Measurements from ENCODE around the gene FRY.

FRY gene

GRCh38 chr13:32126278-32126677 is 94.7 kb downstream of the FRY start:
- no peaks in the 10 kb centered on the region for H3K9me3 ChIP-seq (ENCODE audit: control insufficient read depth in 2 of 2, low read length in 2 of 2)
- no peak overlapping the region for H3K27ac ChIP-seq (ENCODE audit: low read length)
- no peaks in the 10 kb centered on the region for H3K27me3 ChIP-seq (ENCODE audit: control insufficient read depth in 1 of 2, insufficient read depth in 2 of 2, low read length in 2 of 2)
- no peak overlapping the region for H3K9ac ChIP-seq (ENCODE audit: low read length in 2 of 2)
- H3K4me3 ChIP-seq (ENCODE audit: low read length in 2 of 2): no peak overlapping the region
- no peaks in the 10 kb centered on the region for H3K36me3 ChIP-seq (ENCODE audit: control insufficient read depth in 2 of 2, insufficient read depth in 2 of 2, low read length in 2 of 2)
- H3K4me1 ChIP-seq (ENCODE audit: control insufficient read depth, insufficient read depth, low read length): no peaks in the 10 kb centered on the region

DNA sequence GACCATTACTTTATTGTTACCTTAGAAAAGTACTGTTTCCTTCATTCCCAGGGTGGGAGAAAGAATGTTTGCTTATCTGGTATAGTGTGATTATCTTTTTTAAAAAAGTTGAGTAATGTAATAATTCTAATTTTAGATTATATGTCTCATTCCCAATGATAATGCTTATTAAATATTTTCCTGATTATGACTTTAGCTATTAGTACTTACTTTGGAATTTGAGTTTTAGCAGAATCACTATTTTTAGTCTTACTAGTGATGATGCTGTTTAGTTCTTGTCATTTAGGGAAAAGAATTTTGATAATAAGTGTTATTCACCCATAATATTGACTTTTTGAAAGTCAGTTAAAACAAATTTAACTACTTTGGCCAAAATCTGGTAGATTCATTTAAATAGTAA is 95.2 kb downstream of the FRY start:
- Histone ChIP-seq H3K27me3 (ENCODE audit: control insufficient read depth in 1 of 2, insufficient read depth in 2 of 2, low read length in 2 of 2) (no peaks in the 10 kb centered on the region), H3K9me3 (ENCODE audit: control insufficient read depth in 2 of 2, low read length in 2 of 2) (no peaks in the 10 kb centered on the region), H3K9ac (ENCODE audit: low read length in 2 of 2) (no peak overlapping the region), H3K27ac (ENCODE audit: low read length) (no peak overlapping the region), H3K36me3 (ENCODE audit: control insufficient read depth in 2 of 2, insufficient read depth in 2 of 2, low read length in 2 of 2) (no peaks in the 10 kb centered on the region), H3K4me3 (ENCODE audit: low read length in 2 of 2) (no peak overlapping the region), H3K4me1 (ENCODE audit: control insufficient read depth, insufficient read depth, low read length) (no peaks in the 10 kb centered on the region)

DNA sequence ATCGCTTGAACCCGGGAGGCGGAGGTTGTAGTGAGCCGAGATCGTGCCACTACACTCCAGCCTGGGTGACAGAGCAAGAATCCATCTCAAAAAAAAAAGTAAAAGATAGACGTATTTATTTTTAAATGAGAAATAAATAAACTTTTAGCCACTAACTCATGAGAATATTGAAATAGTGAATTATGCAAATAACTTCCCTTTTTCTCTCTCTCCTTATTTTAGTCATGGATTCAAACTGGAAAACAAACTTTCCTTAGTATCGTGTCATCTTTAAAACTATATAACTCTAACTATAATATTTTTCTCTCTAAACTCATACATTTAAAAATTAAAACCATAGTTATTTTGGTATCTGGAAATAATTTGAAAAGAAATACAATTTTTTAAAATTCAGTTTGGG is 96.1 kb downstream of the FRY start:
- Histone ChIP-seq H3K27me3 (ENCODE audit: control insufficient read depth in 1 of 2, insufficient read depth in 2 of 2, low read length in 2 of 2) (no peaks in the 10 kb centered on the region), H3K36me3 (ENCODE audit: control insufficient read depth in 2 of 2, insufficient read depth in 2 of 2, low read length in 2 of 2) (no peaks in the 10 kb centered on the region), H3K4me3 (ENCODE audit: low read length in 2 of 2) (no peak overlapping the region), H3K9ac (ENCODE audit: low read length in 2 of 2) (no peak overlapping the region), H3K4me1 (ENCODE audit: control insufficient read depth, insufficient read depth, low read length) (no peaks in the 10 kb centered on the region), H3K9me3 (ENCODE audit: control insufficient read depth in 2 of 2, low read length in 2 of 2) (no peaks in the 10 kb centered on the region), H3K27ac (ENCODE audit: low read length) (no peak overlapping the region)

DNA sequence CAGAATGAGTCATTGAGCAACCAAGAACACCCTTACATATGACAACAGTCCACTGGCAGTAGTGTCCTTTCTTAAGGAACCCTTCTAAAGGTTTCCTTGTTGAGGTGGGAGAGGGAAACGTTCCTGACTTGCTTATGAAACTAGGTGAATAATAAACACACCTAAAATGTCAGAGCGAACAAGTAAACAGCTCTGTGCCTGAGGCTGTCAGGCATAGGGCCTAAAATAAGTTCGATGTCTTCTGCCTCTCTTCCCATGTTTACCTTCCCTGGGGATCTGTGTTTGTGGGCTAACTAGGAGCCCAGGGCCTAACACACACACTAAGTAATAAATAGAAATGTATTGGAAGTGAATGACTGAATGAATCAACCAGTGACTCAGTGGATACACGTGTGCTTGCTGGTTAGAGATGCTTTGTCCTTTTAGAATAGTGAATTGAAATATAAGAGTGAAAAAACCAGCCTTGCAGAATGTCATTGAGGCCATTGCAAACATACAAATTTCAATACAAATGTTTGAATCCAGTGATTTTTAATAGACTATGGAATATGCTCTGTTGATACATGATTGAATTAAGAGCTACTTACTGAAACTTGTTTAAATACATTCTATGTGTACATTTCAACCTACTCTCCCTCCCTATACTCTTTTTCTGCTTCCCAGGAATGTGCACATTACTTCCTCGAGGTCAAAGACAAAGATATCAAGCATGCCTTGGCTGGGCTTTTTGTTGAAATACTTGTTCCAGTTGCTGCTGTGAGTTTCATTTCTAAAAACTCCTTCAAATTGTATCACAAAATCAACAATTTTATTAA is 102.9 kb downstream of the FRY start:
- no peaks in the 10 kb centered on the region for H3K27me3 ChIP-seq (ENCODE audit: control insufficient read depth in 1 of 2, insufficient read depth in 2 of 2, low read length in 2 of 2)
- peak overlapping the region; percentile 13 for H3K27ac ChIP-seq (ENCODE audit: low read length)
- H3K4me3 ChIP-seq (ENCODE audit: low read length in 2 of 2): no peak overlapping the region
- H3K9ac ChIP-seq (ENCODE audit: low read length in 2 of 2): no peak overlapping the region
- H3K4me1 ChIP-seq (ENCODE audit: control insufficient read depth, insufficient read depth, low read length): peaks cover 5% of the 10 kb centered on the region
- no peaks in the 10 kb centered on the region for H3K9me3 ChIP-seq (ENCODE audit: control insufficient read depth in 2 of 2, low read length in 2 of 2)
- no peaks in the 10 kb centered on the region for H3K36me3 ChIP-seq (ENCODE audit: control insufficient read depth in 2 of 2, insufficient read depth in 2 of 2, low read length in 2 of 2)

- peak overlapping the region; percentile 32 for H3K27ac ChIP-seq (ENCODE audit: low read length)
Observed at GRCh38 chr13:32135056-32135390, 103.4 kb downstream of the FRY start.

DNA sequence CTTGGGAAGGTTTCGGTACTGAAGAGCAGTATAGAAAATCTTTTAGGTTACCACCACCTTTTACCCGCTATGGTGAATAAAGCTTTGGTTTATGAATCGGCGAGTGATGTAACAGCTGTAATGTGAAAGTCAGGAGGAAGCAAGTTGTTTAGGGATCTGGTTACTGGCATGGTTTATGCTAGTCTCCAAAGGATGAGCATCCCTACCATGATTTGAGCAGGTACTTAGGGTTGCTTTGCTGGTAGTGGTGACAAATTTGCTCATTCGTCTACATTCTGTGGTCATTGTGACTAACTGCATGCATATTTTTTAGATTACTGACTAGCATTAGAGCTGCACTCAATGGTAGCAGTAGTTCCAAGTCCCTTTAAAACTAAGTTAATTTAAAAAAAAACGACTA is 104.1 kb downstream of the FRY start:
- Histone ChIP-seq H3K9ac (ENCODE audit: low read length in 2 of 2) (no peak overlapping the region), H3K27me3 (ENCODE audit: control insufficient read depth in 1 of 2, insufficient read depth in 2 of 2, low read length in 2 of 2) (no peaks in the 10 kb centered on the region), H3K36me3 (ENCODE audit: control insufficient read depth in 2 of 2, insufficient read depth in 2 of 2, low read length in 2 of 2) (no peaks in the 10 kb centered on the region), H3K27ac (ENCODE audit: low read length) (no peak overlapping the region), H3K9me3 (ENCODE audit: control insufficient read depth in 2 of 2, low read length in 2 of 2) (no peaks in the 10 kb centered on the region), H3K4me1 (ENCODE audit: control insufficient read depth, insufficient read depth, low read length) (peaks cover 5% of the 10 kb centered on the region), H3K4me3 (ENCODE audit: low read length in 2 of 2) (no peak overlapping the region)

More at GRCh38 chr13:32135056-32135390, 103.4 kb downstream of the FRY start:
- H3K9ac ChIP-seq (ENCODE audit: low read length in 2 of 2): no peak overlapping the region
- H3K9me3 ChIP-seq (ENCODE audit: control insufficient read depth in 2 of 2, low read length in 2 of 2): no peaks in the 10 kb centered on the region
- H3K4me3 ChIP-seq (ENCODE audit: low read length in 2 of 2): no peak overlapping the region
- peaks cover 5% of the 10 kb centered on the region for H3K4me1 ChIP-seq (ENCODE audit: control insufficient read depth, insufficient read depth, low read length)
- H3K27me3 ChIP-seq (ENCODE audit: control insufficient read depth in 1 of 2, insufficient read depth in 2 of 2, low read length in 2 of 2): no peaks in the 10 kb centered on the region
- H3K36me3 ChIP-seq (ENCODE audit: control insufficient read depth in 2 of 2, insufficient read depth in 2 of 2, low read length in 2 of 2): no peaks in the 10 kb centered on the region

GRCh38 chr13:32136061-32136460 is 104.5 kb downstream of the FRY start:
- Histone ChIP-seq H3K27me3 (ENCODE audit: control insufficient read depth in 1 of 2, insufficient read depth in 2 of 2, low read length in 2 of 2) (no peaks in the 10 kb centered on the region), H3K9ac (ENCODE audit: low read length in 2 of 2) (no peak overlapping the region), H3K27ac (ENCODE audit: low read length) (no peak overlapping the region), H3K4me3 (ENCODE audit: low read length in 2 of 2) (no peak overlapping the region), H3K36me3 (ENCODE audit: control insufficient read depth in 2 of 2, insufficient read depth in 2 of 2, low read length in 2 of 2) (no peaks in the 10 kb centered on the region), H3K4me1 (ENCODE audit: control insufficient read depth, insufficient read depth, low read length) (peaks cover 5% of the 10 kb centered on the region), H3K9me3 (ENCODE audit: control insufficient read depth in 2 of 2, low read length in 2 of 2) (no peaks in the 10 kb centered on the region)

DNA sequence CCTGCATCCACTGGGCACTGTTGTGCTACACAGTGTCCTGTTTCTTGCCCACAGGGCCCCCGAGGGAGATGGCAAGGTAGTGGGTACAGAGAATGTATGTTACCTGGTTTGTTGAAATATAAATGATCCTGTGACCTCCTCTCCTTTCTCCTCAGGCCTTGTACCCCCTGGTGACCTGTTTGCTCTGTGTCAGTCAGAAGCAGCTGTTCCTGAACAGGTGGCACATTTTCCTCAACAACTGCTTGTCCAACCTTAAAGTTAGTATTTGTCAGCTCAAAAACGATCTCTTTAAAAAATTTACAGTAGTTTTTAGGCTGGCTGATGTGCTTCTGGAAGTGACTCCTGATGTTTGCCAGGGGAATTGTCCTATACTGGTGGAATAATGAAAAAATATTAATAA is 105.1 kb downstream of the FRY start:
- Histone ChIP-seq H3K36me3 (ENCODE audit: control insufficient read depth in 2 of 2, insufficient read depth in 2 of 2, low read length in 2 of 2) (no peaks in the 10 kb centered on the region), H3K9ac (ENCODE audit: low read length in 2 of 2) (no peak overlapping the region), H3K27me3 (ENCODE audit: control insufficient read depth in 1 of 2, insufficient read depth in 2 of 2, low read length in 2 of 2) (no peaks in the 10 kb centered on the region), H3K4me3 (ENCODE audit: low read length in 2 of 2) (no peak overlapping the region), H3K4me1 (ENCODE audit: control insufficient read depth, insufficient read depth, low read length) (peaks cover 5% of the 10 kb centered on the region), H3K27ac (ENCODE audit: low read length) (no peak overlapping the region), H3K9me3 (ENCODE audit: control insufficient read depth in 2 of 2, low read length in 2 of 2) (no peaks in the 10 kb centered on the region)

GRCh38 chr13:32139251-32139650 is 107.7 kb downstream of the FRY start:
- no peaks in the 10 kb centered on the region for H3K9me3 ChIP-seq (ENCODE audit: control insufficient read depth in 2 of 2, low read length in 2 of 2)

GRCh38 chr13:32140109-32140508 is 108.5 kb downstream of the FRY start:
- Histone ChIP-seq H3K36me3 (ENCODE audit: control insufficient read depth in 2 of 2, insufficient read depth in 2 of 2, low read length in 2 of 2) (no peaks in the 10 kb centered on the region), H3K4me3 (ENCODE audit: low read length in 2 of 2) (no peak overlapping the region), H3K27me3 (ENCODE audit: control insufficient read depth in 1 of 2, insufficient read depth in 2 of 2, low read length in 2 of 2) (no peaks in the 10 kb centered on the region), H3K9ac (ENCODE audit: low read length in 2 of 2) (no peak overlapping the region), H3K4me1 (ENCODE audit: control insufficient read depth, insufficient read depth, low read length) (no peaks in the 10 kb centered on the region), H3K27ac (ENCODE audit: low read length) (no peak overlapping the region), H3K9me3 (ENCODE audit: control insufficient read depth in 2 of 2, low read length in 2 of 2) (no peaks in the 10 kb centered on the region)

More at GRCh38 chr13:32139251-32139650, 107.7 kb downstream of the FRY start:
- H3K36me3 ChIP-seq (ENCODE audit: control insufficient read depth in 2 of 2, insufficient read depth in 2 of 2, low read length in 2 of 2): no peaks in the 10 kb centered on the region
- no peak overlapping the region for H3K27ac ChIP-seq (ENCODE audit: low read length)
- peaks cover 5% of the 10 kb centered on the region for H3K4me1 ChIP-seq (ENCODE audit: control insufficient read depth, insufficient read depth, low read length)
- no peak overlapping the region for H3K9ac ChIP-seq (ENCODE audit: low read length in 2 of 2)
- H3K27me3 ChIP-seq (ENCODE audit: control insufficient read depth in 1 of 2, insufficient read depth in 2 of 2, low read length in 2 of 2): no peaks in the 10 kb centered on the region
- H3K4me3 ChIP-seq (ENCODE audit: low read length in 2 of 2): no peak overlapping the region

GRCh38 chr13:32141462-32141861 is 109.9 kb downstream of the FRY start:
- Histone ChIP-seq H3K36me3 (ENCODE audit: control insufficient read depth in 2 of 2, insufficient read depth in 2 of 2, low read length in 2 of 2) (no peaks in the 10 kb centered on the region), H3K9me3 (ENCODE audit: control insufficient read depth in 2 of 2, low read length in 2 of 2) (no peaks in the 10 kb centered on the region), H3K9ac (ENCODE audit: low read length in 2 of 2) (no peak overlapping the region), H3K27me3 (ENCODE audit: control insufficient read depth in 1 of 2, insufficient read depth in 2 of 2, low read length in 2 of 2) (no peaks in the 10 kb centered on the region), H3K4me1 (ENCODE audit: control insufficient read depth, insufficient read depth, low read length) (no peaks in the 10 kb centered on the region), H3K27ac (ENCODE audit: low read length) (no peak overlapping the region), H3K4me3 (ENCODE audit: low read length in 2 of 2) (no peak overlapping the region)

Data from stomach smooth muscle (tissue), 2 donors.